SK-N-SH treated with all-trans-retinoic acid at 6 μM for 48 hours (cell line): ENCODE results near the gene APOL2.

Experiments used
- ATAC-seq: fragments of 200-7000 bp; cut with Tn5 transposase; 3 replicates; pipeline ENCODE4 v1.9.1; 2020; ENCODE audit warnings: mild to moderate bottlenecking, moderate library complexity
- ARNTL ChIP-seq: fragments of 450-650 bp; formaldehyde crosslinking; IDR thresholded peaks from 2 replicates; pipeline ENCODE4 v1.5.0; 2020; ENCODE audit warnings: low read depth, mild to moderate bottlenecking, moderate library complexity, borderline replicate concordance
- BACH2 ChIP-seq: fragments of 250-450 bp; sonication (Bioruptor Pico); IDR thresholded peaks from 2 replicates; pipeline ENCODE4 v1.9.0; 2021; ENCODE audit warnings: mild to moderate bottlenecking, borderline replicate concordance
- CSDC2 ChIP-seq: fragments of 250-450 bp; sonication (Bioruptor Pico); IDR thresholded peaks from 2 replicates; pipeline ENCODE4 v1.5.0; 2020; ENCODE audit warnings: mild to moderate bottlenecking, moderate library complexity
- ESRRG ChIP-seq: fragments of 250-450 bp; sonication (Bioruptor Pico); IDR thresholded peaks from 2 replicates; pipeline ENCODE4 v1.6.1; 2021; ENCODE audit warnings: mild to moderate bottlenecking
- ISL1 ChIP-seq: fragments of 250-450 bp; sonication (Bioruptor Pico); IDR thresholded peaks from 2 replicates; pipeline ENCODE4 v2.1.2; 2022; ENCODE audit warnings: mild to moderate bottlenecking, moderate library complexity
- RARB ChIP-seq: fragments of 250-450 bp; sonication (Bioruptor Pico); IDR thresholded peaks from 2 replicates; pipeline ENCODE4 v1.8.0; 2021; ENCODE audit warnings: mild to moderate bottlenecking, moderate library complexity
- SNAI2 ChIP-seq: fragments of 250-450 bp; sonication (Bioruptor Pico); IDR thresholded peaks from 2 replicates; pipeline ENCODE4 v1.5.0; 2020; ENCODE audit warnings: mild to moderate bottlenecking, moderate library complexity
- TOX ChIP-seq: fragments of 250-450 bp; sonication (Bioruptor Pico); IDR thresholded peaks from 2 replicates; pipeline ENCODE4 v1.8.0; 2021; ENCODE audit warnings: mild to moderate bottlenecking, moderate library complexity, borderline replicate concordance
- ZC3H10 ChIP-seq: fragments of 250-450 bp; sonication (Bioruptor Pico); IDR thresholded peaks from 2 replicates; pipeline ENCODE4 v1.5.1; 2021; ENCODE audit warnings: mild to moderate bottlenecking, moderate library complexity
- ZFP30 ChIP-seq: fragments of 450-650 bp; formaldehyde crosslinking; IDR thresholded peaks from 2 replicates; pipeline ENCODE4 v1.5.0; 2022; ENCODE audit warnings: mild to moderate bottlenecking, moderate library complexity
- ZNF565 ChIP-seq: fragments of 450-650 bp; formaldehyde crosslinking; conservative IDR thresholded peaks from 2 replicates; pipeline ENCODE4 v1.5.0; 2020; ENCODE audit warnings: low read depth, mild to moderate bottlenecking, moderate library complexity
- ZNF70 ChIP-seq: fragments of 450-650 bp; formaldehyde crosslinking; IDR thresholded peaks from 2 replicates; pipeline ENCODE4 v1.5.0; 2020; ENCODE audit warnings: mild to moderate bottlenecking, moderate library complexity
- ZNF8 ChIP-seq: fragments of 450-650 bp; formaldehyde crosslinking; IDR thresholded peaks from 2 replicates; pipeline ENCODE4 v1.5.0; 2020; ENCODE audit warnings: mild to moderate bottlenecking, moderate library complexity
- TF ChIP-seq, protein P1 (sequence below): fragments of 250-450 bp; sonication (Bioruptor Pico); IDR thresholded peaks from 2 replicates; pipeline ENCODE4 v1.5.0; 2020; ENCODE audit warnings: mild to moderate bottlenecking, moderate library complexity
- TF ChIP-seq, protein P2 (sequence below): fragments of 250-450 bp; sonication (Bioruptor Pico); IDR thresholded peaks from 2 replicates; pipeline ENCODE4 v1.5.1; 2021; ENCODE audit warnings: mild to moderate bottlenecking, moderate library complexity
- TF ChIP-seq, protein P3 (sequence below): fragments of 250-450 bp; sonication (Bioruptor Pico); IDR thresholded peaks from 2 replicates; pipeline ENCODE4 v1.5.1; 2020; ENCODE audit warnings: low read depth, mild to moderate bottlenecking, moderate library complexity
- TF ChIP-seq, protein P4 (sequence below): fragments of 250-450 bp; sonication (Bioruptor Pico); IDR thresholded peaks from 2 replicates; pipeline ENCODE4 v1.8.0; 2020; ENCODE audit warnings: mild to moderate bottlenecking, moderate library complexity, borderline replicate concordance

The APOL2 gene

DNA sequence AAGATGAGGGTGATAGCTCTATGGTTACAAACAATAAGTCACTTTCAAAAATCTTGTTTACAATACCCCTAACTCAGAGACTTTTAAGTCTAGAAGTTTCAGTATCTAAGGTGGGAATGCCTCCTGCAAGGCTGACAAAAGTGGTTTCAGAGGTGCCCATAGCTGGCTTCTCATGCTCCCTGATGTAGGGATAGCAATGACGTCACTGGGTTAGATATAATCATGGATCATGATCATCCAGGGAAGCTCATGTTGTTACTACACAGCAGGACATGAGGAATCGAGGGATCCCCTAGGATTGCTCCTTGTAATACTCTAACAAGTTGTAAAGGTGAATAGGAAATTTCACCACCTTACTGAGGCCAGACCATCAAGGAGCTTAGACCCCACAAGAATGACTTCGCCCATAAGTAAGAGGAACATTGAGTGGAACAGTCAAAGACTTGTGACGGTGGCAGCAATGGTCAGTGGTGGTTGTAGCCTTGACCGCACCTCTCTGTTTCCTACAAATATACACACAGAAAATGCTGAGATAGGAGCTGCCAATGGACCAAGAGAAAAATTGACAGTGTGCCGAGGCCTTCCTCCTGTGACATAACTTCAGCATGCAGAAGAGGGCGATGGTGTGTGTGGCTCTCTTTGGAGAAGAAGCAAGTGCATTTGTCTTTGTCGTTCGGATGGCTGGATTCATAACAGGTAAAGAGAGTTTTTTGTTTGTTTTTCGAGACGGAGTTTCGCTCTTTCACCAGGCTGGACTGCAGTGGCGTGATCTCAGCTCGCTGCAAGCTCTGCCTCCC, 53.3 kb downstream of the APOL2 start:
- TF ChIP-seq, protein P1, sequence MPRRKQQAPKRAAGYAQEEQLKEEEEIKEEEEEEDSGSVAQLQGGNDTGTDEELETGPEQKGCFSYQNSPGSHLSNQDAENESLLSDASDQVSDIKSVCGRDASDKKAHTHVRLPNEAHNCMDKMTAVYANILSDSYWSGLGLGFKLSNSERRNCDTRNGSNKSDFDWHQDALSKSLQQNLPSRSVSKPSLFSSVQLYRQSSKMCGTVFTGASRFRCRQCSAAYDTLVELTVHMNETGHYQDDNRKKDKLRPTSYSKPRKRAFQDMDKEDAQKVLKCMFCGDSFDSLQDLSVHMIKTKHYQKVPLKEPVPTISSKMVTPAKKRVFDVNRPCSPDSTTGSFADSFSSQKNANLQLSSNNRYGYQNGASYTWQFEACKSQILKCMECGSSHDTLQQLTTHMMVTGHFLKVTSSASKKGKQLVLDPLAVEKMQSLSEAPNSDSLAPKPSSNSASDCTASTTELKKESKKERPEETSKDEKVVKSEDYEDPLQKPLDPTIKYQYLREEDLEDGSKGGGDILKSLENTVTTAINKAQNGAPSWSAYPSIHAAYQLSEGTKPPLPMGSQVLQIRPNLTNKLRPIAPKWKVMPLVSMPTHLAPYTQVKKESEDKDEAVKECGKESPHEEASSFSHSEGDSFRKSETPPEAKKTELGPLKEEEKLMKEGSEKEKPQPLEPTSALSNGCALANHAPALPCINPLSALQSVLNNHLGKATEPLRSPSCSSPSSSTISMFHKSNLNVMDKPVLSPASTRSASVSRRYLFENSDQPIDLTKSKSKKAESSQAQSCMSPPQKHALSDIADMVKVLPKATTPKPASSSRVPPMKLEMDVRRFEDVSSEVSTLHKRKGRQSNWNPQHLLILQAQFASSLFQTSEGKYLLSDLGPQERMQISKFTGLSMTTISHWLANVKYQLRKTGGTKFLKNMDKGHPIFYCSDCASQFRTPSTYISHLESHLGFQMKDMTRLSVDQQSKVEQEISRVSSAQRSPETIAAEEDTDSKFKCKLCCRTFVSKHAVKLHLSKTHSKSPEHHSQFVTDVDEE (CRISPR knock-in tag): no peak
- TF ChIP-seq, protein P2, sequence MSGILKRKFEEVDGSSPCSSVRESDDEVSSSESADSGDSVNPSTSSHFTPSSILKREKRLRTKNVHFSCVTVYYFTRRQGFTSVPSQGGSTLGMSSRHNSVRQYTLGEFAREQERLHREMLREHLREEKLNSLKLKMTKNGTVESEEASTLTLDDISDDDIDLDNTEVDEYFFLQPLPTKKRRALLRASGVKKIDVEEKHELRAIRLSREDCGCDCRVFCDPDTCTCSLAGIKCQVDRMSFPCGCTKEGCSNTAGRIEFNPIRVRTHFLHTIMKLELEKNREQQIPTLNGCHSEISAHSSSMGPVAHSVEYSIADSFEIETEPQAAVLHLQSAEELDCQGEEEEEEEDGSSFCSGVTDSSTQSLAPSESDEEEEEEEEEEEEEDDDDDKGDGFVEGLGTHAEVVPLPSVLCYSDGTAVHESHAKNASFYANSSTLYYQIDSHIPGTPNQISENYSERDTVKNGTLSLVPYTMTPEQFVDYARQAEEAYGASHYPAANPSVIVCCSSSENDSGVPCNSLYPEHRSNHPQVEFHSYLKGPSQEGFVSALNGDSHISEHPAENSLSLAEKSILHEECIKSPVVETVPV (CRISPR knock-in tag): no peak
- TF ChIP-seq ZNF8 (no peak), ZNF70 (CRISPR knock-in tag) (no peak), CSDC2 (CRISPR knock-in tag) (no peak), TOX (no peak), ISL1 (CRISPR knock-in tag) (no peak), ARNTL (CRISPR knock-in tag) (no peak), ZNF565 (no peak), ZFP30 (CRISPR knock-in tag) (no peak), RARB (CRISPR knock-in tag) (no peak)
- ATAC-seq: no peak

DNA sequence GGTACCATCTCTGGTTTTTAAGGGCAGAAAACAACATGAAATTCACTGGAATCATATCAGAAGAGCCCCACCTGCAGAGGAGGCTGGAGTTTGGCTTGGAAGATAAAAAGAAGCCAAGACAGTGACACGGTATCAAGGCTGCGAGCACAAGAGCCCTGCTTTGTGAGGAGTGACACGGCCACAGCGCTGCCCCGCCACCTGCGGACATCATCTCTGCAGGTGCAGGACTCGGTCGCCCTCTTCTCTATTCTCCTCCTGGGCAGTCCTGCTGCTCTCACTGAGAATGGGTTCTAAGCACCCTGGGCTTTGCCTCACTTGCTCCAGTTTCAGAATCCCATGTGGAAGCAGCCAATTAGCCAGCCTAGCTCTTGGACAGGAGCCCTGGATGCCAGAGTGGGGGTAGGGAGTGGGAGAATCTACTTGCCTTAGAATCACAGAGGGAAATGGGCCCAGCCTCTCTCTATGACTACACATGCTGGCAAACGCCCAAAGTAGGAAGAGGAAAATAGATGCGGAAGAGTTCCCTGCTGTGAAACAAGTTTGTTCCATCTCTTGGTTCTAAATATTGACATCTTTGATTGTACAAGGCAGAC, 54.8 kb downstream of the APOL2 start:
- TF ChIP-seq, protein P3, sequence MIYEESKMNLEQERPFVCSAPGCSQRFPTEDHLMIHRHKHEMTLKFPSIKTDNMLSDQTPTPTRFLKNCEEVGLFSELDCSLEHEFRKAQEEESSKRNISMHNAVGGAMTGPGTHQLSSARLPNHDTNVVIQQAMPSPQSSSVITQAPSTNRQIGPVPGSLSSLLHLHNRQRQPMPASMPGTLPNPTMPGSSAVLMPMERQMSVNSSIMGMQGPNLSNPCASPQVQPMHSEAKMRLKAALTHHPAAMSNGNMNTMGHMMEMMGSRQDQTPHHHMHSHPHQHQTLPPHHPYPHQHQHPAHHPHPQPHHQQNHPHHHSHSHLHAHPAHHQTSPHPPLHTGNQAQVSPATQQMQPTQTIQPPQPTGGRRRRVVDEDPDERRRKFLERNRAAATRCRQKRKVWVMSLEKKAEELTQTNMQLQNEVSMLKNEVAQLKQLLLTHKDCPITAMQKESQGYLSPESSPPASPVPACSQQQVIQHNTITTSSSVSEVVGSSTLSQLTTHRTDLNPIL (CRISPR knock-in tag): no peak
- no peak for TF ChIP-seq SNAI2
- TF ChIP-seq ZNF565: no peak
- no peak for ATAC-seq

DNA sequence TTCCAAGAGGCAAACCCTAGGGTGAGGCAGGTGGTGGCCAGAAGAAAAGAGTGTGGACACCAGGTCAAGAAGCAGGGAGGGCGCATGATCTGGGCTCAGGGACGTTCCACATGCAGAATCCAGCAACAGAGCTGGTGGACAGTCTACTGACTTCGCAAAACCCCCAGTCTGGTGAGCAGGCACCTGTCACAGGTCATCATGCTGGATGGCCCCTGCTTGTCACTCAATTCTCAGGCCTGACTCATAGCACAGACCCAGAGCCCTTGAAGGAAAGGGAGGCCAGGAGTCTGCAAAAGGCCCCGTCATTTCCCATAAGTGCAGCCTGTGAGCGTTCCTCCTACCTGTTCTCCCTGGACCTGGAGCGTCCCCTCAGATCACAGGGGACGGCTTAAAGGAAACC, 55.9 kb downstream of the APOL2 start:
- no peak for TF ChIP-seq BACH2 (CRISPR knock-in tag)
- TF ChIP-seq ZNF8: no peak
- TF ChIP-seq, protein P4, sequence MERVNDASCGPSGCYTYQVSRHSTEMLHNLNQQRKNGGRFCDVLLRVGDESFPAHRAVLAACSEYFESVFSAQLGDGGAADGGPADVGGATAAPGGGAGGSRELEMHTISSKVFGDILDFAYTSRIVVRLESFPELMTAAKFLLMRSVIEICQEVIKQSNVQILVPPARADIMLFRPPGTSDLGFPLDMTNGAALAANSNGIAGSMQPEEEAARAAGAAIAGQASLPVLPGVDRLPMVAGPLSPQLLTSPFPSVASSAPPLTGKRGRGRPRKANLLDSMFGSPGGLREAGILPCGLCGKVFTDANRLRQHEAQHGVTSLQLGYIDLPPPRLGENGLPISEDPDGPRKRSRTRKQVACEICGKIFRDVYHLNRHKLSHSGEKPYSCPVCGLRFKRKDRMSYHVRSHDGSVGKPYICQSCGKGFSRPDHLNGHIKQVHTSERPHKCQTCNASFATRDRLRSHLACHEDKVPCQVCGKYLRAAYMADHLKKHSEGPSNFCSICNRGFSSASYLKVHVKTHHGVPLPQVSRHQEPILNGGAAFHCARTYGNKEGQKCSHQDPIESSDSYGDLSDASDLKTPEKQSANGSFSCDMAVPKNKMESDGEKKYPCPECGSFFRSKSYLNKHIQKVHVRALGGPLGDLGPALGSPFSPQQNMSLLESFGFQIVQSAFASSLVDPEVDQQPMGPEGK: no peak
- no peak for TF ChIP-seq ESRRG
- TF ChIP-seq, protein P3 (CRISPR knock-in tag): no peak
- no peak for TF ChIP-seq SNAI2
- ATAC-seq: no peak

DNA sequence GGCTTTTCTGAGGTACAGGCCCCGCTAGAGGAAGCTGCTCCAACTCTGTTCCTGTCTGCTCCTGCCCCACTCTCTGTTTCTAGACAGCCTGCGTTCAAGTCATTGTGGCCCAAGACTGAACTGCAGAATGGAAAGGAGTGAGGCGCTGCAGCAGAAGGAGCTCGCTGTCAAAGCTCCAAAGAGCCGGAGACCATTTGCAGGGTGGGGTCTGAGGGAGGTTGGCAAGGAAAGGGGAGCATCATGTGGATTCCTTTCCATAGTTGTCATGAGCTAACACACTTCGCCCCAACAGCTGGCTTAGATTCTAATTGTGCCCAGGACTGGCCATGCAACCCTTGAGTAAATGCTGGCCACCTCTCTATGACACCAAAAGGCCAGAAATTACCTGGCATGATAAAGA, 56.5 kb downstream of the APOL2 start:
- no peak for ATAC-seq
- TF ChIP-seq BACH2 (CRISPR knock-in tag) (no peak), ISL1 (CRISPR knock-in tag) (no peak), ZNF8 (no peak), ZNF565 (no peak), ZFP30 (CRISPR knock-in tag) (no peak), ZC3H10 (CRISPR knock-in tag) (no peak), ESRRG (no peak)
- TF ChIP-seq, protein P3 (CRISPR knock-in tag): no peak
- TF ChIP-seq, protein P1 (CRISPR knock-in tag): no peak
